ENCODE results near the gene SRPRA. TPM values are rescaled to one million over a fixed set of nuclear protein-coding genes. Genes with fewer than 3 reads are reported as not detected.

Gene SRPRA, protein sequence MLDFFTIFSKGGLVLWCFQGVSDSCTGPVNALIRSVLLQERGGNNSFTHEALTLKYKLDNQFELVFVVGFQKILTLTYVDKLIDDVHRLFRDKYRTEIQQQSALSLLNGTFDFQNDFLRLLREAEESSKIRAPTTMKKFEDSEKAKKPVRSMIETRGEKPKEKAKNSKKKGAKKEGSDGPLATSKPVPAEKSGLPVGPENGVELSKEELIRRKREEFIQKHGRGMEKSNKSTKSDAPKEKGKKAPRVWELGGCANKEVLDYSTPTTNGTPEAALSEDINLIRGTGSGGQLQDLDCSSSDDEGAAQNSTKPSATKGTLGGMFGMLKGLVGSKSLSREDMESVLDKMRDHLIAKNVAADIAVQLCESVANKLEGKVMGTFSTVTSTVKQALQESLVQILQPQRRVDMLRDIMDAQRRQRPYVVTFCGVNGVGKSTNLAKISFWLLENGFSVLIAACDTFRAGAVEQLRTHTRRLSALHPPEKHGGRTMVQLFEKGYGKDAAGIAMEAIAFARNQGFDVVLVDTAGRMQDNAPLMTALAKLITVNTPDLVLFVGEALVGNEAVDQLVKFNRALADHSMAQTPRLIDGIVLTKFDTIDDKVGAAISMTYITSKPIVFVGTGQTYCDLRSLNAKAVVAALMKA
- total RNA-seq (10 to 100 TPM; 51.0 to 66.5 (median 57.2) TPM), polyA plus RNA-seq (10 to 100 TPM in 2 of 3 donors, 1 to 10 TPM in 1; 7.8 to 62.1 (median 15.7) TPM)

DNA sequence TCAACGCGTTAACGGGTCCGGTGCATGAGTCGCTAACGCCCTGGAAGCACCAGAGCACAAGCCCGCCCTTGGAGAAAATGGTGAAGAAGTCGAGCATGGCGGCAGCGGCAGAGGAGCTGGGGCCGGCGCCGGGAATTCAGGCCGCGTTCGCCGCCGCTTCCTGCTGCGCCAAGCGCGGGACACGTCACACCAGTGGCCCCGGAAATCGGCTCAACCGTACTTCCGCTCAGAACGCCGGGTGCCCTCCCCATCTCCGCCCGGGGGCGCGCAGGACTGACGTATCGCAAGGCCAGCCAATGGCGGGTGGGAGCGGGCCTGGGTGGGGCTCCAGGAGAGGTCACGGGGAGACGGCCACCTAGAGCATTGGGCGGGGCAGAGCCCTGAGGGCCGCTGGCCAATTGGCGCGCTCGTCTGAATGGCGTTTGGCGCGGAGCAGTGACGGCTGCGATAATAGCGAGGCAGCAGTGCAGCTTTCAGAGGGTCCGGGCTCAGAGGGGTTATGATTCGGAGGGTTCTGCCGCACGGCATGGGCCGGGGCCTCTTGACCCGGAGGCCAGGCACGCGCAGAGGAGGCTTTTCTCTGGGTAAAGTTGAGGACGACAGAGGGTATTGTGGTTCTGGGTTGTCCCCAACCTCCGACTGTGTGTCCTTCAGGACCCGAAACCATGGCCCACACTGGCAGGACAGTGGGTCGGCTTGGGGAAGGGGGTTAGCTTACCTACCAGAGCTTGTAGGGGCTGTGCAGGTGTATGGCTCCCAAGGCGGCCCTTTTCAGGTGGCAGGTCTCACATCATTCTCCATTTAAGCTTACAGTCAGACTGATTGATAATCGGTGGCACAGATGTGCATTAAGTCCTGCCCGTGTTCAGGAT, at the start of gene SRPRA, which contains the start of gene FOXRED1:
Gene SRPRA (minus strand): TSS at position 188 of the 872 bp plus-strand sequence. CDS start 91 bp downstream, at position 97.
Gene FOXRED1 (plus strand): TSS at position 447 of the 872 bp plus-strand sequence. CDS start 53 bp downstream, at position 500.
- peak within 1 kb of the TSS; percentile 74 to 91 (median 80) for H3K4me3 ChIP-seq
- peak; percentile 100 for DNase-seq
- WGBS, 2 donors: 0% methylated on average over 64 of the region's 64 CpGs
- intact Hi-C loops (cut with DNase I): loop anchor here (2.0 to 10.0 kb wide), 3 partner anchors 58 to 674 kb away; partner anchors contain the start of genes CDON, FAM118B, RPUSD4 and STT3A
- TF ChIP-seq EP300 (IDR thresholded peaks at IDR 0.05) (peak in 2 of 4 donors; percentile 75 to 79), POLR2AphosphoS5 (IDR thresholded peaks at IDR 0.05) (peak; percentile 89 to 96 (median 91)), POLR2A (IDR thresholded peaks at IDR 0.05) (peak; percentile 70 to 75)
- TF ChIP-seq, protein P1, sequence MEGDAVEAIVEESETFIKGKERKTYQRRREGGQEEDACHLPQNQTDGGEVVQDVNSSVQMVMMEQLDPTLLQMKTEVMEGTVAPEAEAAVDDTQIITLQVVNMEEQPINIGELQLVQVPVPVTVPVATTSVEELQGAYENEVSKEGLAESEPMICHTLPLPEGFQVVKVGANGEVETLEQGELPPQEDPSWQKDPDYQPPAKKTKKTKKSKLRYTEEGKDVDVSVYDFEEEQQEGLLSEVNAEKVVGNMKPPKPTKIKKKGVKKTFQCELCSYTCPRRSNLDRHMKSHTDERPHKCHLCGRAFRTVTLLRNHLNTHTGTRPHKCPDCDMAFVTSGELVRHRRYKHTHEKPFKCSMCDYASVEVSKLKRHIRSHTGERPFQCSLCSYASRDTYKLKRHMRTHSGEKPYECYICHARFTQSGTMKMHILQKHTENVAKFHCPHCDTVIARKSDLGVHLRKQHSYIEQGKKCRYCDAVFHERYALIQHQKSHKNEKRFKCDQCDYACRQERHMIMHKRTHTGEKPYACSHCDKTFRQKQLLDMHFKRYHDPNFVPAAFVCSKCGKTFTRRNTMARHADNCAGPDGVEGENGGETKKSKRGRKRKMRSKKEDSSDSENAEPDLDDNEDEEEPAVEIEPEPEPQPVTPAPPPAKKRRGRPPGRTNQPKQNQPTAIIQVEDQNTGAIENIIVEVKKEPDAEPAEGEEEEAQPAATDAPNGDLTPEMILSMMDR (IDR thresholded peaks at IDR 0.05): no peak
- peaks cover 11 to 46% (median 27%) of the 10 kb centered on the region in 4 donors for H3K36me3 ChIP-seq
- peaks cover 0 to 24% (median 16%) of the 10 kb centered on the region in 4 donors for H3K4me1 ChIP-seq
- peak within 1 kb of the TSS; percentile 82 to 92 (median 90) for H3K27ac ChIP-seq
- no peaks in the 10 kb centered on the region for H3K27me3 ChIP-seq
- H3K9me3 ChIP-seq: no peaks in the 10 kb centered on the region

DNA sequence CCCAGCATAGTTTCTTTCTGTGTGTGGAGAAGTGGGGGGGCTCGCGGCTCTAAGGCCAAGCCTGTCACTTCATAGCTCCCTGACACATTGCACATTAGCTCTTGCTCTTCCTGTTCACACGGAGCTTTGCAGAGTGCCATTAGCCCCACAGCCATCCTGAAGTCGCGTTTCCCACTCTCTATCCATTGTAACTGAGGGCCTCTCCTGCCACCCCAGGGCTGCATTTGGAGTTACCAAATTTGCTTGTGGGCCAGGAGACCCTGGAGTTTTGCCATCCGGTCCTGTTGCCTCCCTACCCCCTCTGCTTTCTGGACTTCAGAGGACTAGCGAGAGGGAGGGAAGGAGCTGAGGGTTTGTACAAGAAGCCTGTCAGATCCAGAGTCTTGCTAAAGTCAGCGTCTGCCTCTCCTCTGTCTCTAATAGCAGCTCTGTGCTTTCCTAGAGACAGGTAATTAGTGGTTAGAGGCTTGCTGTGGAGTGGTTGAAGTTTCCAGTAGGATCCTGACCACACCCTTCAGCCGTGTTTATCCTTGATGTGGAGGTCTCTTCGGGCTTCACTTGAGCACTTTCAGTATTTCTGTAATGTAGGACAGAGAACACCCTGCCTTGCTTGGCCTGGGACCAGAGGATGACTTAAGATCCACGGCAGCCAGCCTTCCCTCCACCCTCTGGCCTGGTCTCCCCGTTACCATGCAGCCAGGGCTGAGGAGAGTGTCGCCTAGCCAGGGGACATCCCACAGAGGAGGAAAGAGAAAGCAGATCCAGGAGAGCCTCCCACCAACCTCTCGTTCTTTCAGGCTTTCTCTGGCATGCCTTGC, 49.3 kb upstream of the SRPRA start:
- Histone ChIP-seq H3K9me3 (no peaks in the 10 kb centered on the region), H3K4me1 (peaks cover 0 to 28% (median 26%) of the 10 kb centered on the region in 4 donors), H3K27ac (peak overlapping the region; percentile 80 to 87 (median 84)), H3K4me3 (peak overlapping the region in 3 of 4 donors; percentile 20 to 25 (median 24)), H3K27me3 (no peaks in the 10 kb centered on the region), H3K36me3 (peaks cover 0 to 6% (median 0%) of the 10 kb centered on the region in 4 donors)
- intact Hi-C loops (cut with DNase I): no loop called here
- 47 to 64% methylated on average over 14 of the region's 14 CpGs for WGBS, 2 donors
- peak; percentile 93 for DNase-seq
- no peak for TF ChIP-seq POLR2A (IDR thresholded peaks at IDR 0.05)
- TF ChIP-seq EP300 (IDR thresholded peaks at IDR 0.05): no peak
- TF ChIP-seq POLR2AphosphoS5 (IDR thresholded peaks at IDR 0.05): peak in 2 of 4 donors; percentile 24 to 26

DNA sequence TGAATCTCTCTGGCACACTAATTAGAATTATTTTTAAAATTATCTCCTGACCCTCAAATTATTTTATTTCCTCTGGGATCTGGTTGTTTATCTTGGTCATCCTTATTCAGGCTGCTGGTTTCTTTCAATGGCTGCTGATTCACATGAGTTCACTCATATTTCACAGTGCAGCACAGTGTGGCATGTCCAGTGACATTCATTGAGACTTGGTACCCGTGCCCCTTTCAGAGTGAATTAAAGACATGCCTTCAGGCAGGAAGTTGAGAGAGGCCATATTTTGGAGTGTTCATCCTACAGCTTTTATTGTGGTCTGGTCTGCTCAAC, 48.7 kb upstream of the SRPRA start:
- Histone ChIP-seq H3K36me3 (peaks cover 0 to 6% (median 0%) of the 10 kb centered on the region in 4 donors), H3K9me3 (no peaks in the 10 kb centered on the region), H3K27me3 (no peaks in the 10 kb centered on the region), H3K4me3 (peak overlapping the region in 1 of 4 donors; percentile 24), H3K4me1 (peaks cover 0 to 28% (median 26%) of the 10 kb centered on the region in 4 donors), H3K27ac (peak overlapping the region; percentile 80 to 87 (median 84))
- WGBS, 2 donors: 24 to 77% methylated on average over 1 of the region's 1 CpG
- DNase-seq: no peak
- TF ChIP-seq POLR2AphosphoS5 (IDR thresholded peaks at IDR 0.05) (no peak), EP300 (IDR thresholded peaks at IDR 0.05) (no peak), POLR2A (IDR thresholded peaks at IDR 0.05) (no peak)
- TF ChIP-seq, protein P1 (IDR thresholded peaks at IDR 0.05): no peak
- intact Hi-C loops (cut with DNase I): no loop called here

DNA sequence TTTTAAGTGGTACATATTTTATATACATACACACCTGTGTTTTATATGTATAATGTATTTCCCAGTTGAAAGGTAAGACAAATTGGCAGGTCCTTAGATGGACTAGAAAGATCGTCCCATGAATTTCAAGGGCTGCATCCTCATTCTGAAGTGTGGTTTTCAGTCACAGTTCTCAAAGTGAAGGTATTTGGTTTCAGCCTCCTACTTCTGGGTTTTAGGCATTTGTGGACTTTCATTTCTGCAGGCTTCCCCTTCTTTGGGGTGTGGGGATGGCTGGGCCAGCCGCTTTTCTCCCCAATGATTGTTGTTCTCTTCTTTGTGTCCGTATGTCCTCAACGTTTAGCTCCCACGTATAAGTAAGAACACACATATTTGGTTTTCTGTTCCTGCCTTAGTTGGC, 45.1 kb upstream of the SRPRA start:
- intact Hi-C loops (cut with DNase I): loop anchor here (5.0 kb wide), 1 partner anchor 103 kb away; no protein-coding TSS in a partner anchor
- Histone ChIP-seq H3K27ac (no peak overlapping the region), H3K9me3 (no peaks in the 10 kb centered on the region), H3K4me3 (no peak overlapping the region), H3K36me3 (peaks cover 0 to 6% (median 0%) of the 10 kb centered on the region in 4 donors), H3K4me1 (peaks cover 0 to 29% (median 27%) of the 10 kb centered on the region in 4 donors), H3K27me3 (no peaks in the 10 kb centered on the region)
- WGBS, 2 donors: 89 to 95% methylated on average over 5 of the region's 5 CpGs
- no peak for TF ChIP-seq POLR2AphosphoS5 (IDR thresholded peaks at IDR 0.05)
- TF ChIP-seq, protein P1 (IDR thresholded peaks at IDR 0.05): no peak
- TF ChIP-seq EP300 (IDR thresholded peaks at IDR 0.05): no peak
- TF ChIP-seq POLR2A (IDR thresholded peaks at IDR 0.05): no peak
- no peak for DNase-seq

All from sigmoid colon (tissue), 7 donors.